Measurements from ENCODE around the gene MCF2L.

DNA sequence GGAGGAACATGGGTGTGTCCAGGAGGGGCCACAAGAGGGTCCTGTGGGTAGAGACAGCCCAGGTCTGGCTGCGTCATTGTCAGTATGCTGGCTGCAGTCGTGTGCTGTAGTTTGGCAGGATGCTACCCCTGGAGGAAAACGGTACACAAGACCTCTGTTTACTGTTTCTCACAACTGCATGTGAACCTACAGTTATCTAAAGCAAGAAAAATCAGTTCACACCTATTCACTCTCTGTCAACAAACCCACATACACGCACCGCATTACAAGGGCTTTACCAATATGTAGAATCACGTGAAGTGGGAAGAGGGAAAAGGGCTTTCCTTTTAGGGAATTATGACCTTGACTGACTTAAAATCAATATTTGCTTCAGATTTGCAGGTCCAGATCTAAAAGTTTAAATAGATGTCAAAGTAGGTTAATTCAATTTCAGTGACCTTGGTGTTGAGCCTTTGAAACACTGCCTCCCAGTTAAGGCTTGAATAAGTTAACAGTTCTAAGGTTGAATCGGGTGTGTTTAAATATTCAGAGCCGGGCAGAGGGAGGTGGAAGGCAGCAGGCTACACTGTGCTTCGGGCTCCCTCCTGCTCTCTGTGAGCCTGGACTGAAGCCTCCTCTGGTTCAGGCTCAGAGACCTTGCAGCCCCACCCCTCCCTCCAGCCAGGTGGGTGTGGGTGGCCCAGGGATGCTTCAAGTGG lies 17.2 kb upstream of the MCF2L start:
- TF ChIP-seq CTCF (IDR thresholded peaks at IDR 0.05) (no peak), POLR2A (IDR thresholded peaks at IDR 0.05) (no peak), POLR2AphosphoS5 (IDR thresholded peaks at IDR 0.05) (no peak)

Data from breast epithelium (tissue), 3 donors.